ENCODE results near the gene HHIPL1.
"Not testable (repeated sequence)": the region's sequence is repeated elsewhere in the genome, so short reads cannot be mapped to it uniquely, and the experiment has no call there.

HHIPL1 gene

DNA sequence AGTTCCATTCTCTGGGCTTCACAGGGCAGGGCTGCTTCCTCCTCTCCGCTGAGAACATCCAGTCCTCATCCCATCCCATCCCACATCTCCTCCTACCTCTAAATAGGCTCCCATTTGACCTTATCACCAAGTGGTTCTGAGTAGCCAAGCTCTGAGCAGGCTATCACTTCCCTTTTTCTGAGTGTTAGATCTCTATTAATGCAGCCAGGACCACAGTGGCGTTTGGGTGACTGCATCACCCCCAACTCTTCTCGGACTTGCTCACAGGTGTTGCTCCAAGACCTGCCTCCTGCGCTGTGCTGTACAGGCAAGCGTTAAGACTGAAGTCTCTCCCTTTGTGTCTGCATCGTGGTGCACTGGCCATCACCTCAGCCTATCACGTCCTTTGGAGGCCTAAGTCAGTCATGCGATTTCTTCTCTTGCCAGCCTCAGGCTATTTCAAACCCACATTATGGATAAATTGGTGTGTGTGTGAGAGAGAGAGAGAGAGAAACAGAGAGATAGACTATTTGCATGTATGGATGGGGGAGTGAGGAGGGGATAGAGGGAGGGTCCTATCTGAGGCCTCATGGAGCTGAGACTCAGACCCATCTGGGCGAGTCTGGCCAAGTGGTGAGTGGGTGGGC, 12.4 kb upstream of the HHIPL1 start:
- Histone ChIP-seq H3K27me3 (ENCODE audit: insufficient read depth, low read length) (no peaks in the 10 kb centered on the region), H3K4me1 (ENCODE audit: insufficient read depth, low read length) (peaks cover 7% of the 10 kb centered on the region), H3K4me3 (ENCODE audit: low read length) (no peak overlapping the region), H3K9me3 (ENCODE audit: low read length) (no peaks in the 10 kb centered on the region), H2AFZ (ENCODE audit: low read depth, low read length) (no peak overlapping the region), H3K36me3 (ENCODE audit: insufficient read depth, low read length) (no peaks in the 10 kb centered on the region)

- Histone ChIP-seq H3K4me1 (ENCODE audit: insufficient read depth, low read length) (peaks cover 7% of the 10 kb centered on the region), H3K36me3 (ENCODE audit: insufficient read depth, low read length) (no peaks in the 10 kb centered on the region), H2AFZ (ENCODE audit: low read depth, low read length) (no peak overlapping the region), H3K27me3 (ENCODE audit: insufficient read depth, low read length) (no peaks in the 10 kb centered on the region), H3K9me3 (ENCODE audit: low read length) (no peaks in the 10 kb centered on the region), H3K4me3 (ENCODE audit: low read length) (no peak overlapping the region)
Observed at GRCh38 chr14:99633141-99633540, 11.8 kb upstream of the HHIPL1 start.

- no peak overlapping the region for H3K4me3 ChIP-seq (ENCODE audit: low read length)
- H3K36me3 ChIP-seq (ENCODE audit: insufficient read depth, low read length) = no peaks in the 10 kb centered on the region
- no peaks in the 10 kb centered on the region for H3K9me3 ChIP-seq (ENCODE audit: low read length)
- H3K27me3 ChIP-seq (ENCODE audit: insufficient read depth, low read length) = no peaks in the 10 kb centered on the region
- H3K4me1 ChIP-seq (ENCODE audit: insufficient read depth, low read length) = peaks cover 7% of the 10 kb centered on the region
- H2AFZ ChIP-seq (ENCODE audit: low read depth, low read length) = no peak overlapping the region
Observed at GRCh38 chr14:99633918-99634317, 11.0 kb upstream of the HHIPL1 start.

GRCh38 chr14:99634443-99634842, 10.5 kb upstream of the HHIPL1 start:
- no peaks in the 10 kb centered on the region for H3K36me3 ChIP-seq (ENCODE audit: insufficient read depth, low read length)
- H2AFZ ChIP-seq (ENCODE audit: low read depth, low read length) = no peak overlapping the region
- peaks cover 5% of the 10 kb centered on the region for H3K4me1 ChIP-seq (ENCODE audit: insufficient read depth, low read length)
- H3K9me3 ChIP-seq (ENCODE audit: low read length) = no peaks in the 10 kb centered on the region
- no peak overlapping the region for H3K4me3 ChIP-seq (ENCODE audit: low read length)
- no peaks in the 10 kb centered on the region for H3K27me3 ChIP-seq (ENCODE audit: insufficient read depth, low read length)

DNA sequence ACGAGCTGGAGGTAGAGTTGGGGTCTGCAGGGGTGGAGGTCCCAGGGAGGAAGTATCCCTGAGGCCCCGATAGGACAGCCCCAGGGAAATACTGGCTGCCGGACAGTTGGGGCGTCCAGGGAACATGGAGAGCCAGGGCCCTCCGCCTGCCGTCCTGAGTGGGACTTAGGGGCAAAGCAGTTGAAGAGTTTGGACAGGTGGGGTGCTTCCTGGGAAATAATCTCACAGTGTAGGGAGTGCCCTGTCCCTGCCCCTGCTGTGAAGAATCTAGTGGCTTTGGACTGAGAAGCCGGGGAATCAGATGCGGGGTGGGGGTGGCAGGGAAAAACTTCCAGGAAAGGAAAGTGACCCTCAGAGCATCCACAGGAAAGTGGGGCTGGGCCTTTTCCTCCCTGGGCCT, 9.8 kb upstream of the HHIPL1 start:
- H3K9me3 ChIP-seq (ENCODE audit: low read length) = no peaks in the 10 kb centered on the region
- H2AFZ ChIP-seq (ENCODE audit: low read depth, low read length) = no peak overlapping the region
- no peak overlapping the region for H3K4me3 ChIP-seq (ENCODE audit: low read length)
- H3K36me3 ChIP-seq (ENCODE audit: insufficient read depth, low read length) = no peaks in the 10 kb centered on the region
- H3K4me1 ChIP-seq (ENCODE audit: insufficient read depth, low read length) = peaks cover 5% of the 10 kb centered on the region
- no peaks in the 10 kb centered on the region for H3K27me3 ChIP-seq (ENCODE audit: insufficient read depth, low read length)

DNA sequence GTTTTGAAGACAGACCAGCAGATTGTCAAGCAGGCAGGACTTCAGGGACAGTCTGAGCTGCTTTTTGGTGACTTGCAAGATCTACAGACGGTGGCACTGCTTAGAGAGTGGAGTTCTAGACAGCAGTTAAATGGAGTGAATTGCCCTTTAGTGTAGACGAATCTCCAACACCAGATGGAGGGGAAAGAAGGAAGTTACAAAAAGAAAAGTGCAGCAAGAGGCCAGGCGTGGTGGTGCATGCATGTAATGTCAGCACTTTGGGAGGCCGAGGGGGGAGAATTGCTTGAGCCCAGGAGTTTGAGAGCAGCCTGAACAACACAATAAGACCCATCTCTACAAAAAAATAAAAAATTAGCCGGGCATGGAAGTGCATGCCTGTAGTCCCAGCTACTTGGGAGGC, 8.4 kb upstream of the HHIPL1 start:
- H3K4me3 ChIP-seq (ENCODE audit: low read length) = no peak overlapping the region
- H3K9me3 ChIP-seq (ENCODE audit: low read length) = no peaks in the 10 kb centered on the region
- H3K4me1 ChIP-seq (ENCODE audit: insufficient read depth, low read length) = peaks cover 5% of the 10 kb centered on the region
- H2AFZ ChIP-seq (ENCODE audit: low read depth, low read length) = no peak overlapping the region
- no peaks in the 10 kb centered on the region for H3K27me3 ChIP-seq (ENCODE audit: insufficient read depth, low read length)
- no peaks in the 10 kb centered on the region for H3K36me3 ChIP-seq (ENCODE audit: insufficient read depth, low read length)

GRCh38 chr14:99637624-99638023, 7.3 kb upstream of the HHIPL1 start:
- no peak overlapping the region for H3K4me3 ChIP-seq (ENCODE audit: low read length)
- peaks cover 5% of the 10 kb centered on the region for H3K4me1 ChIP-seq (ENCODE audit: insufficient read depth, low read length)
- H3K27me3 ChIP-seq (ENCODE audit: insufficient read depth, low read length) = no peaks in the 10 kb centered on the region
- H3K36me3 ChIP-seq (ENCODE audit: insufficient read depth, low read length) = no peaks in the 10 kb centered on the region
- H3K9me3 ChIP-seq (ENCODE audit: low read length) = no peaks in the 10 kb centered on the region
- H2AFZ ChIP-seq (ENCODE audit: low read depth, low read length) = no peak overlapping the region

- H2AFZ ChIP-seq (ENCODE audit: low read depth, low read length); H3K36me3 ChIP-seq (ENCODE audit: insufficient read depth, low read length); H3K4me1 ChIP-seq (ENCODE audit: insufficient read depth, low read length); H3K27me3 ChIP-seq (ENCODE audit: insufficient read depth, low read length); H3K4me3 ChIP-seq (ENCODE audit: low read length); H3K9me3 ChIP-seq (ENCODE audit: low read length): not testable (repeated sequence)
Observed at GRCh38 chr14:99642771-99643170, 2.2 kb upstream of the HHIPL1 start.

DNA sequence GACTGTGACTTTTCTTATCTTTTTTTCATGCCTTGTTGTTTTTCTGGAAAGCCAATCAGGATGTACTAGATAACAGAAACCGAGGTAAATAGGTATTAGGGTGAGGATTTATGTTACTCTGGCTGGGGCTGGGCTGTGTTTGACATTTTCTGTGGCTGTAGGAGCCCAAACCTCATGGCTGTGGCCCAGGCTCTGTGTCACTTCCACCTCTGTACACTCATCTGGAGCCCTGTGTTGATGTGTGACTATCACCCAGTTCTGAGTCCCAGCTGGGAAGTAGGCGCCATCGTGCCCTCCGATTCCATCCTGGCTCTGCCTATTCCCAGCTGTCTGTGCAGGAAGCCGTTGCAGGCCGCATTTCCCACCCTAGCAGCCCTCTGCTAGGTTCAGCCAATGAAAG, 1.6 kb upstream of the HHIPL1 start:
- H3K4me3 ChIP-seq (ENCODE audit: low read length) = no peak overlapping the region
- H3K36me3 ChIP-seq (ENCODE audit: insufficient read depth, low read length) = no peaks in the 10 kb centered on the region
- no peaks in the 10 kb centered on the region for H3K27me3 ChIP-seq (ENCODE audit: insufficient read depth, low read length)
- no peaks in the 10 kb centered on the region for H3K9me3 ChIP-seq (ENCODE audit: low read length)
- H2AFZ ChIP-seq (ENCODE audit: low read depth, low read length) = no peak overlapping the region
- H3K4me1 ChIP-seq (ENCODE audit: insufficient read depth, low read length) = no peaks in the 10 kb centered on the region

DNA sequence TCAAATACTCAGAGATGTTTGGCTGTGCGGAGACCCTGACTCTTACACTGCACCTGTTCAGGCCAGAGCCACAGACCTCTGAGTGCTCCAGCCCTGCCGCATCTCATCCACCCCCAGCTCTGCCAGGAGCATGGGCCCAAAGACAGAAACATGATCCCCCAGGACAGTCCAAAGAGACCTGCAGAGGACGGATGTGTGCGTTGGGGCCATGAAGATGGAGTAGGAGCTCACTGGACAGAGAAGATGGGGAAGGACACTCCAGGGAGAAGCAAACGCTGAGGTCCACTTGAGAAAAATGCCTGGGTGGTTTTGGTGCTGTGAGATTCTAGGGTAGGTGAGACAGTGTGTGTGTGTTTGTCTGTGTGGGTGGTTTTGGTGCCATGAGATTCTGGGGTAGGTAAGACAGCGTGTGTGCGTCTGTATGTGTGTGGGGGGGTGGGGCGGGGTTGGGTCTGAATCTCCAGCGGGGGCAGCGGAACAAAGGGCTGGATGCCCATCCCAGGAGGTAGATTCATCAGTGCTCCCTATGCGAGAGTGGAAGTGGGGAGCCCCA, 818 bp upstream of the HHIPL1 start:
- Histone ChIP-seq H3K4me3 (ENCODE audit: low read length) (no peak overlapping the region), H2AFZ (ENCODE audit: low read depth, low read length) (no peak overlapping the region), H3K36me3 (ENCODE audit: insufficient read depth, low read length) (no peaks in the 10 kb centered on the region), H3K4me1 (ENCODE audit: insufficient read depth, low read length) (no peaks in the 10 kb centered on the region), H3K9me3 (ENCODE audit: low read length) (no peaks in the 10 kb centered on the region), H3K27me3 (ENCODE audit: insufficient read depth, low read length) (no peaks in the 10 kb centered on the region)

- H3K27me3 ChIP-seq (ENCODE audit: insufficient read depth, low read length) = no peaks in the 10 kb centered on the region
- H3K4me1 ChIP-seq (ENCODE audit: insufficient read depth, low read length) = no peaks in the 10 kb centered on the region
- no peak overlapping the region for H3K4me3 ChIP-seq (ENCODE audit: low read length)
- H2AFZ ChIP-seq (ENCODE audit: low read depth, low read length) = no peak overlapping the region
- H3K9me3 ChIP-seq (ENCODE audit: low read length) = no peaks in the 10 kb centered on the region
- H3K36me3 ChIP-seq (ENCODE audit: insufficient read depth, low read length) = no peaks in the 10 kb centered on the region
Observed at GRCh38 chr14:99645545-99646505, 896 bp downstream of the HHIPL1 start.

DNA sequence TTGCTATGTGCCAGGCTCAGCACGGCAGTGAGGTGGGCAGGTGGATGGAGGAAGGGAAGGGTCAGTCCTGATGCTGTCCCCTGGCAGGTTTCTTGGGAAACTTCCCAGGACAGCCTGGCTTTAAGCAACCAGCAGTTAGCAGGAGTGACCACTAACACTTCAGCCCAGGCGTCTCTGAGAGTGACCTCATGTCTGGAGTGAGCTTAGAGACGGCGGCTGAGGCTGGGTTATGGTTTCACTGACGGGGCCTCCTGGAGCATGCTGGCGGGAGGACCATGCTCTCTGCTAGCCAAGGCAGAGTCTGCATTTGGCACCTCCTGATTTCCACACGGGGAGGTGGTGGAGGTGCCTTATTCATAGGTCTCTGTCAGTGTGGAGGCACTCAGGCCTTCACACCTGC, 2.5 kb downstream of the HHIPL1 start:
- H3K36me3 ChIP-seq (ENCODE audit: insufficient read depth, low read length) = no peaks in the 10 kb centered on the region
- H3K4me1 ChIP-seq (ENCODE audit: insufficient read depth, low read length) = no peaks in the 10 kb centered on the region
- H3K4me3 ChIP-seq (ENCODE audit: low read length) = no peak overlapping the region
- no peak overlapping the region for H2AFZ ChIP-seq (ENCODE audit: low read depth, low read length)
- H3K9me3 ChIP-seq (ENCODE audit: low read length) = no peaks in the 10 kb centered on the region
- no peaks in the 10 kb centered on the region for H3K27me3 ChIP-seq (ENCODE audit: insufficient read depth, low read length)

DNA sequence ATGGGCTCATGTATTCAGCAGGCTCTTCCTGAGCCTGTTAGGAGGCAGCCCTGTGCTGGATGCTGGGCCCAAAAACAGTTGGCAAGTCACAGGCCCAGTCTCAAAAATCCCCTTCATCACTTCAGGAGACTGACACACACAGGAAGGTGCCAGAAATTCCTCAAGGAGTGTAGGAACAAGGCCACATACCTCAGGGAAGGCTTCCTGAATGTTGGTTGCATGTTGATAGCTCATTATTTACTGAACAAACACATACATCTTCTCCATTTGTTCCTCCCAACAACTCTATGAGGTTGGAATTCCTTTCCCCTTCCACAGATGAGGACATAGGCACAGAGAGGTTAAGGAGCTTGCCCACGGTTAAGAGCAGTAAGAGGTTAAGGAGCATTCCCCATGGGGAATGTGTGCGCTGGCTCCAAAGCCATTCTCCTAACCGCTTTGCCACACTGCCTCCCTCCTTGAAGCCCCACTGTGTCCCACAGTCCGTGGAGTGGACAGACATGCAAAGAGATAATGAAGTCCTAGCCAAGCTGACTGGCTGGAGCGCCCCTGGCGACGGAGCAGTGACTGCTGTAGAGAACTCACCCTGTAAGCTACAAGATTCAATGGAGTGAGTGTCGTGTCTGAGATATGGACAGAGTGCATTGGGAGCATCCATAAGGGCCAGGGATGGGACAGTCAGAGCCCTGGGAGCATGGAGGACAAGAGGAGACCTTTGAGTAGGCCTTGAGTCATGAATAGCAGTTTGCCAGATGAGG, 3.3 kb downstream of the HHIPL1 start:
- H2AFZ ChIP-seq (ENCODE audit: low read depth, low read length) = no peak overlapping the region
- no peak overlapping the region for H3K4me3 ChIP-seq (ENCODE audit: low read length)
- H3K9me3 ChIP-seq (ENCODE audit: low read length) = no peaks in the 10 kb centered on the region
- no peaks in the 10 kb centered on the region for H3K36me3 ChIP-seq (ENCODE audit: insufficient read depth, low read length)
- H3K4me1 ChIP-seq (ENCODE audit: insufficient read depth, low read length) = no peaks in the 10 kb centered on the region
- no peaks in the 10 kb centered on the region for H3K27me3 ChIP-seq (ENCODE audit: insufficient read depth, low read length)

All from neuron (in vitro differentiated cells).